MM.1S (cell line): ENCODE results near the gene CA12.

Experiments used
- DNase-seq: peaks from one replicate; pipeline ENCODE4 v3.0.0-alpha.2; 2015
- H2AFZ ChIP-seq: fragments of 300-600 bp; sonication (generic); 2 replicates; pipeline ENCODE4 v1.6.0; 2016; ENCODE audit warnings: antibody characterized with exemption, low read length
- H3F3A ChIP-seq: fragments of 300-600 bp; sonication (generic); 2 replicates; pipeline ENCODE4 v1.6.1; 2016; ENCODE audit warnings: mild to moderate bottlenecking, antibody characterized with exemption, low read length, moderate library complexity, mixed read lengths; ENCODE audit not compliant: insufficient read depth
- H3K27ac ChIP-seq: fragments of 300-600 bp; sonication (generic); 2 replicates; pipeline ENCODE4 v1.5.1; 2016; ENCODE audit warnings: mild to moderate bottlenecking, low read length
- H3K27me3 ChIP-seq: fragments of 300-600 bp; sonication (generic); replicated peaks from 2 replicates; pipeline ENCODE4 v1.6.0; 2016; ENCODE audit warnings: low read length; ENCODE audit not compliant: insufficient read depth
- H3K36me3 ChIP-seq: fragments of 300-600 bp; sonication (generic); replicated peaks from 2 replicates; pipeline ENCODE4 v1.6.1; 2016; ENCODE audit warnings: mild to moderate bottlenecking, low read length, mixed read lengths; ENCODE audit not compliant: insufficient read depth
- H3K4me1 ChIP-seq: fragments of 300-600 bp; sonication (generic); 2 replicates; pipeline ENCODE4 v1.6.1; 2016; ENCODE audit warnings: low read length, mixed read lengths
- H3K4me2 ChIP-seq: fragments of 300-600 bp; sonication (generic); 2 replicates; pipeline ENCODE4 v1.6.0; 2016; ENCODE audit warnings: low read depth, low read length
- H3K4me3 ChIP-seq: fragments of 300-600 bp; sonication (generic); 2 replicates; pipeline ENCODE4 v1.5.1; 2016; ENCODE audit warnings: low read length, mixed read lengths
- H3K79me2 ChIP-seq: fragments of 300-600 bp; sonication (generic); 2 replicates; pipeline ENCODE4 v1.6.1; 2016; ENCODE audit warnings: mixed run types, low read length, mixed read lengths
- H3K9ac ChIP-seq: fragments of 300-600 bp; sonication (generic); 2 replicates; pipeline ENCODE4 v1.6.1; 2016; ENCODE audit warnings: low read length, mixed read lengths
- H3K9me2 ChIP-seq: fragments of 300-600 bp; sonication (generic); replicated peaks from 2 replicates; pipeline ENCODE4 v1.6.1; 2016; ENCODE audit warnings: mild to moderate bottlenecking, low read length, mixed read lengths; ENCODE audit not compliant: insufficient read depth
- H3K9me3 ChIP-seq: fragments of 300-600 bp; sonication (generic); replicated peaks from 2 replicates; pipeline ENCODE4 v1.6.1; 2016; ENCODE audit warnings: mild to moderate bottlenecking, low read length, mixed read lengths; ENCODE audit not compliant: insufficient read depth
- H4K20me1 ChIP-seq: fragments of 300-600 bp; sonication (generic); 2 replicates; pipeline ENCODE4 v1.6.1; 2016; ENCODE audit warnings: mild to moderate bottlenecking, low read length, moderate library complexity, mixed read lengths; ENCODE audit not compliant: insufficient read depth
- EZH2 ChIP-seq: fragments of 300-600 bp; sonication (generic); optimal IDR thresholded peaks from 2 replicates; pipeline ENCODE3; 2017; ENCODE audit warnings: low read depth, mild to moderate bottlenecking, antibody characterized with exemption, low read length, mixed read lengths
- EZH2phosphoT487 ChIP-seq: fragments of 300-600 bp; sonication (generic); IDR thresholded peaks from 2 replicates; pipeline ENCODE4 v1.6.1; 2018; ENCODE audit warnings: antibody characterized with exemption, low read length
- TF ChIP-seq, protein P1 (sequence below): fragments of 300-600 bp; sonication (generic); IDR thresholded peaks from 2 replicates; pipeline ENCODE4 v1.5.1; 2016; ENCODE audit warnings: antibody characterized with exemption, low read length, mixed read lengths

CA12 gene

DNA sequence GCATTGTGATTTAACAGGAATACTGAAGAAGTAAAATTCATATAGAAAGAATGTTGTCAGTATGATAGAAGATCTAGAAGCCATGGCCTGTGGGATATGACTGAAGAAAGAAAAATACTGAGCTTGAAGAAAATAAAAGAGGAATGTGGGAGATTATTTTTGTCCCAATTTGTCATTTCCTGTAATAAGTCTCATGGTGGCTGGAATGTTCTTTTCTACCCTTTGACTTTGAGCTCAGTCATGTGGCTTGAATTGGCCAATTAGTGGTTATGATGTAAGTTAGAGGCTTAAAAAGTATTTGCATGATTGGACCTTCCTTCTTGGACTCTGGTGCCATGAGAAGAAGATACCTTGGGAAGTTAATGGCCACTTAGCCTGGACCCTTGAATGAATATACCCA is 90.1 kb downstream of the CA12 start:
- H3K9ac ChIP-seq = no peak overlapping the region
- H3K4me2 ChIP-seq = no peak overlapping the region
- TF ChIP-seq EZH2 = no peak
- TF ChIP-seq, protein P1, sequence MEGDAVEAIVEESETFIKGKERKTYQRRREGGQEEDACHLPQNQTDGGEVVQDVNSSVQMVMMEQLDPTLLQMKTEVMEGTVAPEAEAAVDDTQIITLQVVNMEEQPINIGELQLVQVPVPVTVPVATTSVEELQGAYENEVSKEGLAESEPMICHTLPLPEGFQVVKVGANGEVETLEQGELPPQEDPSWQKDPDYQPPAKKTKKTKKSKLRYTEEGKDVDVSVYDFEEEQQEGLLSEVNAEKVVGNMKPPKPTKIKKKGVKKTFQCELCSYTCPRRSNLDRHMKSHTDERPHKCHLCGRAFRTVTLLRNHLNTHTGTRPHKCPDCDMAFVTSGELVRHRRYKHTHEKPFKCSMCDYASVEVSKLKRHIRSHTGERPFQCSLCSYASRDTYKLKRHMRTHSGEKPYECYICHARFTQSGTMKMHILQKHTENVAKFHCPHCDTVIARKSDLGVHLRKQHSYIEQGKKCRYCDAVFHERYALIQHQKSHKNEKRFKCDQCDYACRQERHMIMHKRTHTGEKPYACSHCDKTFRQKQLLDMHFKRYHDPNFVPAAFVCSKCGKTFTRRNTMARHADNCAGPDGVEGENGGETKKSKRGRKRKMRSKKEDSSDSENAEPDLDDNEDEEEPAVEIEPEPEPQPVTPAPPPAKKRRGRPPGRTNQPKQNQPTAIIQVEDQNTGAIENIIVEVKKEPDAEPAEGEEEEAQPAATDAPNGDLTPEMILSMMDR = no peak
- no peak for TF ChIP-seq EZH2phosphoT487
- no peaks in the 10 kb centered on the region for H3K4me1 ChIP-seq
- no peak overlapping the region for H3K27ac ChIP-seq
- no peak overlapping the region for H2AFZ ChIP-seq
- no peaks in the 10 kb centered on the region for H3K27me3 ChIP-seq
- H3K9me2 ChIP-seq = no peaks in the 10 kb centered on the region
- no peaks in the 10 kb centered on the region for H3K36me3 ChIP-seq
- no peaks in the 10 kb centered on the region for H3F3A ChIP-seq
- no peaks in the 10 kb centered on the region for H4K20me1 ChIP-seq
- DNase-seq = no peak
- no peaks in the 10 kb centered on the region for H3K79me2 ChIP-seq
- H3K4me3 ChIP-seq = no peak overlapping the region
- no peaks in the 10 kb centered on the region for H3K9me3 ChIP-seq

DNA sequence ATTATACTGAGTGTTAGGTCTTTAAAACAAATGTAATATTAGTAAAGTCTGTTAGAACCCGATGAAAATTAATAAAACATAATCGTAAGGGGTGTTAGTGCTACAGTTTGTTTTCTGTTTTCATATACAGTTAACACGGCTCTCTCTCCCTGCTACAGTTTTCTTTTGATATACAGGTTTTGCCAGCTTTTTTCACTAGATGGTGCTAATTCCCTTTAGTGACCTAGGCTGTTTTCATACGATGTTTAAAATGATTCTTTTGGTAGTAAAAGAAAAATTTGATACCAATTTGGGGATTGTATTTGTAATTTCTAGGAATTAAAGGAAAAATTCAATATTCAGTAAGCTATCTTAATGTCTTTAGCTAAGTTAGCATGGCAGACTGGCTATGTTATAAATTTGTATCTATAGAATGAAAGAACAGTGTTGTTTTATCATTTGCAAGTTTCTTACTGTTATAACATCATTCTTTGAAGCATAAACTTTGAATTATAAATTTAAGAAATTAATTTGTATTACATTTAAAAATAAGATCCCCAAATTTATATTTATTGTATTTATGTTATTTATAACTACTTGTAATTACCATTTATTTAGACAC is 92.8 kb downstream of the CA12 start:
- H3K79me2 ChIP-seq = no peaks in the 10 kb centered on the region
- H3K9me3 ChIP-seq = no peaks in the 10 kb centered on the region
- H3K4me1 ChIP-seq = no peaks in the 10 kb centered on the region
- H3F3A ChIP-seq = no peaks in the 10 kb centered on the region
- TF ChIP-seq, protein P1 = peak; percentile 78
- TF ChIP-seq EZH2phosphoT487 = no peak
- no peaks in the 10 kb centered on the region for H3K9me2 ChIP-seq
- H3K9ac ChIP-seq = no peak overlapping the region
- peak overlapping the region; percentile 25 for H3K4me2 ChIP-seq
- H2AFZ ChIP-seq = peak overlapping the region; percentile 42
- no peak overlapping the region for H3K27ac ChIP-seq
- no peak overlapping the region for H3K4me3 ChIP-seq
- no peaks in the 10 kb centered on the region for H3K27me3 ChIP-seq
- H4K20me1 ChIP-seq = no peaks in the 10 kb centered on the region
- DNase-seq = peak; percentile 64
- no peaks in the 10 kb centered on the region for H3K36me3 ChIP-seq

DNA sequence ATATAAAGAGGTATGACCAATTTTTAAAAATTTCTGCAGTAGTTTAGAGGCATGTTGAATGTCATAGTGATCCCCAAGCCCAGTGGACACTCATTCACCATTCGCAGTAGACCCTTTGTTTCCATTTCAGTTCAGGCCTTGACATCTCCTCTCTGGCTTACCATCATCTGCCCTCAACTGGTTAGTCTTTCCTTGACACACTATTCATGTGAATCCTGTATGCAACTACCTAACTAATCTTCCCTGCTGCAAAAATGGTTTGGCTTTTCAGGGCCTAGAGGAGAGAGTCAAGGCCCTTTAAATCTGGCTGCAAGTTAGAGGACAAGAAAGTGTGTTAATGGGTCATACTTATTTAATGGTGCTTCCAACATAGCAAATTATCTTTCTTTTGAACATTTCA is 93.3 kb downstream of the CA12 start:
- Histone ChIP-seq H4K20me1 (no peaks in the 10 kb centered on the region), H3F3A (no peaks in the 10 kb centered on the region), H3K27me3 (no peaks in the 10 kb centered on the region), H2AFZ (peak overlapping the region; percentile 42), H3K9me2 (no peaks in the 10 kb centered on the region), H3K4me1 (no peaks in the 10 kb centered on the region), H3K36me3 (no peaks in the 10 kb centered on the region), H3K27ac (no peak overlapping the region), H3K79me2 (no peaks in the 10 kb centered on the region), H3K4me2 (peak overlapping the region; percentile 25), H3K9ac (no peak overlapping the region), H3K4me3 (no peak overlapping the region), H3K9me3 (no peaks in the 10 kb centered on the region)
- DNase-seq = no peak
- TF ChIP-seq, protein P1 = no peak
- TF ChIP-seq EZH2phosphoT487 = no peak
- TF ChIP-seq EZH2 = no peak
